HepG2 (cell line): ENCODE measurements around the gene BTBD19. TPM values are rescaled to one million over a fixed set of nuclear protein-coding genes. Genes with fewer than 3 reads are reported as not detected.

Experiments used
- ATAC-seq: fragments of 200-7000 bp; cut with Tn5 transposase; 3 replicates; pipeline ENCODE4 v1.9.1; 2020; ENCODE audit warnings: mild to moderate bottlenecking, moderate library complexity
- BruUV-seq: library from RNA; stranded (reverse); fragments of 400-500 nt; replicated peaks from 2 replicates; lab custom pipeline; 2021; lab: Mats Ljungman, UMichigan
- CTCF ChIA-PET: fragments of 300-600 bp; formaldehyde crosslinking; extraction: SDS; loops from one replicate; lab custom pipeline; 2021; ENCODE audit warnings: low total read pairs, inconsistent platforms, low intra/inter-chr PET ratio; lab: Yijun Ruan, JAX
- POLR2A ChIA-PET: fragments of 350-600 bp; sonication (Branson Sonifier 250); formaldehyde crosslinking; loops from one replicate; lab custom pipeline; 2020; ENCODE audit warnings: antibody characterized with exemption, inconsistent platforms; lab: Yijun Ruan, JAX
- DNase-seq: peaks from one replicate; pipeline ENCODE4 v3.0.0-alpha.2; 2015; ENCODE audit warnings: low spot score
- FAIRE-seq: peaks from 3 replicates; lab custom pipeline; 2011; peaks lifted over from hg19 to GRCh38; lab: Jason Lieb, UNC
- H2AFZ ChIP-seq: one replicate; pipeline ENCODE4 v1.6.1; 2011; ENCODE audit warnings: low read length, inconsistent platforms
- H3K27ac ChIP-seq: fragments of 300-600 bp; 3 replicates; pipeline ENCODE4 v1.8.0; 2011; ENCODE audit warnings: mixed run types, mild to moderate bottlenecking, mixed read lengths, low read length, inconsistent platforms; ENCODE audit not compliant: insufficient read depth; ENCODE audit errors: extremely low read length
- H3K27me3 ChIP-seq, 2 experiments: fragments of 200-600 bp in 1 of 2; 2 replicates in 1 of 2; 3 replicates in 1 of 2; pipeline versions ENCODE4 v1.6.0 to v1.8.0; 2011; ENCODE audit warnings: low read length in 2 of 2, mild to moderate bottlenecking in 2 of 2, moderate library complexity in 2 of 2, inconsistent platforms in 1 of 2; ENCODE audit not compliant: insufficient read depth in 2 of 2, control insufficient read depth in 1 of 2
- H3K36me3 ChIP-seq, 2 experiments: fragments of 200-600 bp in 1 of 2; replicated peaks in 1 of 2; 2 replicates in 1 of 2; 3 replicates in 1 of 2; pipeline versions ENCODE4 v1.5.1 to v1.8.0; 2011; ENCODE audit warnings: low read length in 2 of 2, inconsistent platforms in 1 of 2; ENCODE audit not compliant: insufficient read depth in 2 of 2, control insufficient read depth in 1 of 2
- H3K4me1 ChIP-seq: 2 replicates; pipeline ENCODE4 v1.5.1; 2012; ENCODE audit warnings: low read length, inconsistent platforms; ENCODE audit not compliant: insufficient read depth
- H3K4me2 ChIP-seq: 2 replicates; pipeline ENCODE4 v1.6.0; 2011; ENCODE audit warnings: low read depth, low read length, inconsistent platforms
- H3K4me3 ChIP-seq, 3 experiments: fragments of 200-600 bp in 1 of 3; sonication (generic), shearing (Covaris generic) in 1 of 3; replicated peaks in 1 of 3; 2 replicates each; pipeline ENCODE4 v1.5.1; 2011 to 2016; ENCODE audit warnings: low read length in 3 of 3, inconsistent platforms in 2 of 3, low read depth in 2 of 3, mild to moderate bottlenecking in 2 of 3, control low read depth in 1 of 3, mixed read lengths in 1 of 3; ENCODE audit not compliant: insufficient read depth in 1 of 3
- H3K79me2 ChIP-seq: one replicate; pipeline ENCODE4 v1.6.1; 2011; ENCODE audit warnings: low read length, inconsistent platforms; ENCODE audit not compliant: insufficient read depth
- H3K9ac ChIP-seq: 2 replicates; pipeline ENCODE4 v1.6.0; 2011; ENCODE audit warnings: mild to moderate bottlenecking, low read depth, low read length, inconsistent platforms; ENCODE audit not compliant: insufficient read depth
- H3K9me3 ChIP-seq: 2 replicates; pipeline ENCODE4 v1.5.1; 2012; ENCODE audit warnings: mild to moderate bottlenecking, low read length
- H4K20me1 ChIP-seq: 2 replicates; pipeline ENCODE4 v1.6.0; 2011; ENCODE audit warnings: inconsistent platforms, mild to moderate bottlenecking, low read length, moderate library complexity; ENCODE audit not compliant: insufficient read depth
- BCL6 ChIP-seq: IDR thresholded peaks from 2 replicates; pipeline ENCODE4 v1.6.1; 2016; ENCODE audit warnings: missing genetic modification reagents, missing compliant biosample characterization
- DZIP1 ChIP-seq: sonication (generic); formaldehyde crosslinking; IDR thresholded peaks from 2 replicates; pipeline ENCODE4 v1.5.0; 2020; ENCODE audit warnings: mild to moderate bottlenecking, missing genetic modification reagents
- PREB ChIP-seq: sonication (generic); formaldehyde crosslinking; IDR thresholded peaks from 2 replicates; pipeline ENCODE4 v1.4.0; 2020; ENCODE audit warnings: missing genetic modification reagents
- ZBTB1 ChIP-seq: sonication (generic); formaldehyde crosslinking; IDR thresholded peaks from 2 replicates; pipeline ENCODE4 v1.4.0; 2020; ENCODE audit warnings: missing genetic modification reagents, borderline replicate concordance
- ZNF501 ChIP-seq: sonication (generic); formaldehyde crosslinking; IDR thresholded peaks from 2 replicates; pipeline ENCODE4 v1.5.1; 2020; ENCODE audit warnings: mild to moderate bottlenecking, moderate library complexity, missing genetic modification reagents
- ZNF547 ChIP-seq: sonication (generic); formaldehyde crosslinking; IDR thresholded peaks from 2 replicates; pipeline ENCODE4 v1.5.1; 2020; ENCODE audit warnings: mild to moderate bottlenecking, missing genetic modification reagents
- ZNF563 ChIP-seq: sonication (generic); formaldehyde crosslinking; IDR thresholded peaks from 2 replicates; pipeline ENCODE4 v1.8.0; 2022; ENCODE audit warnings: mild to moderate bottlenecking, moderate library complexity, missing genetic modification reagents
- ZNF569 ChIP-seq: sonication (generic); formaldehyde crosslinking; IDR thresholded peaks from 2 replicates; pipeline ENCODE4 v1.5.0; 2020; ENCODE audit warnings: mild to moderate bottlenecking, missing genetic modification reagents, moderate library complexity, borderline replicate concordance
- ZNF703 ChIP-seq: sonication (generic); formaldehyde crosslinking; IDR thresholded peaks from 2 replicates; pipeline ENCODE4 v1.5.1; 2020; ENCODE audit warnings: missing genetic modification reagents, mild to moderate bottlenecking, moderate library complexity, borderline replicate concordance
- ZSCAN29 ChIP-seq: sonication (generic); formaldehyde crosslinking; conservative IDR thresholded peaks from 2 replicates; pipeline ENCODE4 v1.4.0; 2020; ENCODE audit warnings: mild to moderate bottlenecking, missing genetic modification reagents
- WGBS: methylation state at CpG from one replicate; pipeline ENCODE4 v1.1.6; 2017; ENCODE audit warnings: low lambda C conversion rate; 5-methylcytosine and 5-hydroxymethylcytosine counted together
- in situ Hi-C: cut with HindIII; loops from 2 replicates; pipeline ENCODE4 v1.10.0; 2017; ENCODE audit warnings: low pct_unique_long_range_greater_than_20kb; ENCODE audit not compliant: extremely low pct_ligation_motif_present
- intact Hi-C: fragments of 100-400 bp; cut with micrococcal nuclease; formaldehyde crosslinking; loops from one replicate; pipeline ENCODE4 v1.10.0; 2022; ENCODE audit not compliant: unreplicated experiment
- polyA plus RNA-seq, 8 experiments: library from polyadenylated mRNA; depleted of rRNA in 3 of 8; stranded (reverse) in 7 of 8; unstranded in 1 of 8; fragments of >200 nt; fragmentation: Illumina TruSeq in 4 of 8; extraction: Trizol in 4 of 8; gene quantifications; 2 replicates each; pipeline versions ENCODE4 v1.2.1 to v1.2.3, GENCODE V29; 2011 to 2016; ENCODE audit warnings: low read depth in 4 of 8, missing spikeins in 1 of 8, mixed read lengths in 1 of 8; ENCODE audit not compliant: insufficient read depth in 1 of 8
- total RNA-seq, 5 experiments: library from RNA; depleted of rRNA; stranded (reverse); fragments of >200 nt; fragmentation: Illumina TruSeq; extraction: Trizol; gene quantifications; 2 replicates each; pipeline ENCODE4 v1.2.3, GENCODE V29; 2016; ENCODE audit warnings: low read depth in 1 of 5
- TF ChIP-seq, protein P1 (sequence below): IDR thresholded peaks from 2 replicates; pipeline ENCODE4 v1.6.1; 2016; ENCODE audit warnings: missing compliant biosample characterization, missing genetic modification reagents, borderline replicate concordance

BTBD19 gene
- total and polyA plus RNA-seq, 2 of the 13 experiments (the other 11 are each of a cell fraction or from before 2014, with no cell fraction given): 2.7 to 6.7 TPM

DNA sequence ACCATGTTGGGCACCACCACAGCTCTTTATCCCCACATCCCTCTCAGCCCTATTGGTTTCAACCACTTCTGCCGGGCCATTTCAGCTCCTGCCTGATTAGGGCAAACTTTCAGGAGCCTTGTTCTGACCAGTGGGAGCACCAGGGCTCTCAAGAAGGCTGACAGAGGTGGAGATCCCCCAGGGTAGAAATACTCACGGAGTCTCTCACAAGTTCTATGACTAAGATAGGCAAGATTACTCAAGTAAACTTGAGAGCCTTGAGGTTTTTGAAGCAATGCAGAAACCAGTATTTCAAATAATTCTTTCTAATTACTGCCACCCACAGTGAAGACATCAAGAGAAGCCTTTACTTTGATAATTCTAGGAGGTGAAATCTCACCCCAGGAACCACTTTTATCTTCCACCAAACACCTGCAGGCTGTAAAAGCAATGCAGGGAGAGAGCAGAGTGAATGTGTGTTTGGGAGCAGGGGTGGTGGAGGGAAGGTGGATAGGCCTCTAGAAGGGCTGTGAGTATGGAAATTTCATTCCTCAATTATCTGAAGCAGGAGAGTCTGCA is 41.3 kb downstream of the BTBD19 start:
- H4K20me1 ChIP-seq: no peaks in the 10 kb centered on the region
- no peaks in the 10 kb centered on the region for H3K9me3 ChIP-seq
- H2AFZ ChIP-seq: no peak overlapping the region
- DNase-seq (no peak), ATAC-seq (no peak), FAIRE-seq (no peak)
- ChIA-PET CTCF (no interaction called here), POLR2A (interaction anchor here (1.4 kb wide), 1 partner anchor 162 kb away, joined by 3 read pairs; the partner anchor contains the start of genes HECTD3 and UROD)
- no peaks in the 10 kb centered on the region; a peak in 1 of 5 replicates for H3K36me3 ChIP-seq
- H3K4me2 ChIP-seq: no peak overlapping the region
- intact Hi-C loops (no loop called here), in situ Hi-C loops (loop anchor here (25.0 kb wide), 1 partner anchor 163 kb away; the partner anchor contains the start of genes HECTD3 and UROD)
- no peak overlapping the region for H3K9ac ChIP-seq
- no peaks in the 10 kb centered on the region for H3K79me2 ChIP-seq
- no peaks in the 10 kb centered on the region for H3K27me3 ChIP-seq
- BruUV-seq: no TSS peak
- H3K4me3 ChIP-seq: no peak overlapping the region
- 90% methylated on average over 2 of the region's 2 CpGs for WGBS
- no peak overlapping the region for H3K27ac ChIP-seq
- H3K4me1 ChIP-seq: peaks cover 26% of the 10 kb centered on the region
- no peak for TF ChIP-seq ZSCAN29 (CRISPR knock-in tag)
- TF ChIP-seq ZNF563 (CRISPR knock-in tag): no peak
- TF ChIP-seq ZNF569 (CRISPR knock-in tag): no peak
- TF ChIP-seq DZIP1 (CRISPR knock-in tag): no peak
- TF ChIP-seq ZBTB1: no peak
- TF ChIP-seq ZNF501 (CRISPR knock-in tag): no peak
- no peak for TF ChIP-seq BCL6
- TF ChIP-seq, protein P1, sequence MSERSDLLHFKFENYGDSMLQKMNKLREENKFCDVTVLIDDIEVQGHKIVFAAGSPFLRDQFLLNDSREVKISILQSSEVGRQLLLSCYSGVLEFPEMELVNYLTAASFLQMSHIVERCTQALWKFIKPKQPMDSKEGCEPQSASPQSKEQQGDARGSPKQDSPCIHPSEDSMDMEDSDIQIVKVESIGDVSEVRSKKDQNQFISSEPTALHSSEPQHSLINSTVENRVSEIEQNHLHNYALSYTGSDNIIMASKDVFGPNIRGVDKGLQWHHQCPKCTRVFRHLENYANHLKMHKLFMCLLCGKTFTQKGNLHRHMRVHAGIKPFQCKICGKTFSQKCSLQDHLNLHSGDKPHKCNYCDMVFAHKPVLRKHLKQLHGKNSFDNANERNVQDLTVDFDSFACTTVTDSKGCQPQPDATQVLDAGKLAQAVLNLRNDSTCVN: no peak
- TF ChIP-seq PREB (CRISPR knock-in tag): no peak
- TF ChIP-seq ZNF703 (CRISPR knock-in tag): no peak
- TF ChIP-seq ZNF547 (CRISPR knock-in tag): no peak
- TF ChIP-seq, all 625 proteins: peak for 0
